Islet of Langerhans (tissue), 1 donor: ENCODE results near the gene PDE11A.
A peak's percentile ranks its signal among the peaks of the same experiment; 100 is the strongest.

Experiments
- FAIRE-seq: peaks from one replicate; lab custom pipeline; 2011; peaks lifted over from hg19 to GRCh38; lab: Jason Lieb, UNC

Gene PDE11A

GRCh38 chr2:177667626-177668025 is 405.0 kb downstream of the PDE11A start:
- FAIRE-seq, result no peak

- FAIRE-seq, result no peak
These were observed 406.2 kb downstream of the PDE11A start for GRCh38 chr2:177666408-177666807.

- FAIRE-seq, result no peak
These were observed 406.6 kb downstream of the PDE11A start for GRCh38 chr2:177665948-177666347.

- FAIRE-seq, result no peak
These were observed 407.2 kb downstream of the PDE11A start for GRCh38 chr2:177665328-177665727.

- no peak for FAIRE-seq
These were observed 409.7 kb downstream of the PDE11A start for GRCh38 chr2:177662895-177663294.

- no peak for FAIRE-seq
These were observed 411.8 kb downstream of the PDE11A start for GRCh38 chr2:177660742-177661141.

- no peak for FAIRE-seq
These were observed 414.3 kb downstream of the PDE11A start for GRCh38 chr2:177658309-177658708.

- no peak for FAIRE-seq
These were observed 420.7 kb downstream of the PDE11A start for GRCh38 chr2:177651833-177652232.

- FAIRE-seq, result peak; percentile 58
These were observed 422.7 kb downstream of the PDE11A start for GRCh38 chr2:177649568-177650518.

- no peak for FAIRE-seq
These were observed 425.8 kb downstream of the PDE11A start for GRCh38 chr2:177646791-177647190.

GRCh38 chr2:177646241-177646640 is 426.3 kb downstream of the PDE11A start:
- no peak for FAIRE-seq

GRCh38 chr2:177641331-177641730 is 431.2 kb downstream of the PDE11A start:
- no peak for FAIRE-seq

- no peak for FAIRE-seq
These were observed 432.2 kb downstream of the PDE11A start for GRCh38 chr2:177640423-177640822.

GRCh38 chr2:177639262-177639914 is 433.2 kb downstream of the PDE11A start:
- FAIRE-seq, result no peak

- no peak for FAIRE-seq
These were observed 434.1 kb downstream of the PDE11A start for GRCh38 chr2:177638507-177638906.

- FAIRE-seq, result no peak
These were observed 435.9 kb downstream of the PDE11A start for GRCh38 chr2:177636672-177637071.

GRCh38 chr2:177635696-177636095 is 436.9 kb downstream of the PDE11A start:
- no peak for FAIRE-seq

GRCh38 chr2:177633910-177634294 is 438.7 kb downstream of the PDE11A start:
- no peak for FAIRE-seq

GRCh38 chr2:177633111-177633510 is 439.5 kb downstream of the PDE11A start:
- no peak for FAIRE-seq

- FAIRE-seq, result no peak
These were observed 440.9 kb downstream of the PDE11A start for GRCh38 chr2:177631680-177632079.

- FAIRE-seq, result no peak
These were observed 443.1 kb downstream of the PDE11A start for GRCh38 chr2:177629357-177630024.

GRCh38 chr2:177628831-177629230 is 443.7 kb downstream of the PDE11A start:
- FAIRE-seq, result no peak
